ENCODE results near the gene TBC1D23. TPM values are rescaled to one million over a fixed set of nuclear protein-coding genes. Genes with fewer than 3 reads are reported as not detected.

TBC1D23 gene
- total and polyA plus RNA-seq, 2 of the 13 experiments (the other 11 are each of a cell fraction or from before 2014, with no cell fraction given): 28.7 to 35.4 TPM

GRCh38 chr3:100254168-100254777 lies 6.5 kb upstream of the TBC1D23 start (continued):
- TF ChIP-seq ZNF512 (CRISPR knock-in tag; IDR thresholded peaks at IDR 0.05) (no peak), SP4 (CRISPR knock-in tag; IDR thresholded peaks at IDR 0.05) (no peak), ASH2L (IDR thresholded peaks at IDR 0.05; ENCODE audit: insufficient read length, low read depth, low read length) (no peak), SAP130 (CRISPR knock-in tag; IDR thresholded peaks at IDR 0.05; ENCODE audit: low read depth) (peak; percentile 27; the same call in 1 of the 2 replicates), NFKBIZ (CRISPR knock-in tag; IDR thresholded peaks at IDR 0.05) (no peak), ZMYM2 (CRISPR knock-in tag; IDR thresholded peaks at IDR 0.05) (no peak), RARA (CRISPR knock-in tag; IDR thresholded peaks at IDR 0.05) (peak; percentile 55), TBX2 (CRISPR knock-in tag; IDR thresholded peaks at IDR 0.05; ENCODE audit: borderline replicate concordance) (no peak), HDAC2 (CRISPR knock-in tag; IDR thresholded peaks at IDR 0.05) (no peak), GPN1 (CRISPR knock-in tag; IDR thresholded peaks at IDR 0.05; ENCODE audit: borderline replicate concordance) (no peak), ZXDC (CRISPR knock-in tag; IDR thresholded peaks at IDR 0.05) (no peak), ZBTB42 (CRISPR knock-in tag; IDR thresholded peaks at IDR 0.05) (no peak), ZNF883 (CRISPR knock-in tag; IDR thresholded peaks at IDR 0.05; ENCODE audit: not compliant biosample characterization) (no peak), CSRNP2 (CRISPR knock-in tag; conservative IDR thresholded peaks at IDR 0.05; ENCODE audit: low read depth) (no peak), SPEN (CRISPR knock-in tag; IDR thresholded peaks at IDR 0.05; ENCODE audit: low read depth) (no peak), ZNF451 (CRISPR knock-in tag; IDR thresholded peaks at IDR 0.05) (no peak), GATAD1 (CRISPR knock-in tag; IDR thresholded peaks at IDR 0.05) (no peak), ZSCAN29 (CRISPR knock-in tag; conservative IDR thresholded peaks at IDR 0.05) (no peak), KDM4B (CRISPR knock-in tag; IDR thresholded peaks at IDR 0.05) (no peak), ZNF720 (CRISPR knock-in tag; IDR thresholded peaks at IDR 0.05) (no peak), PHF5A (CRISPR knock-in tag; IDR thresholded peaks at IDR 0.05; ENCODE audit: low read depth, unreplicated experiment) (no peak), ZNF850 (CRISPR knock-in tag; conservative IDR thresholded peaks at IDR 0.05) (no peak), ZNF724P (CRISPR knock-in tag; IDR thresholded peaks at IDR 0.05; ENCODE audit: borderline replicate concordance) (no peak), ZSCAN20 (CRISPR knock-in tag; IDR thresholded peaks at IDR 0.05; ENCODE audit: borderline replicate concordance) (no peak), CBX2 (IDR thresholded peaks at IDR 0.05; ENCODE audit: low read depth, low read length) (no peak), CBX2 (CRISPR knock-in tag; IDR thresholded peaks at IDR 0.05; ENCODE audit: low read depth) (no peak)

Measured in HepG2 (cell line).